GM23248 (cell line): ENCODE measurements around the gene TMIGD1. TPM values are rescaled to one million over a fixed set of nuclear protein-coding genes. Genes with fewer than 3 reads are reported as not detected.

Experiments
- DNase-seq: peaks from one replicate; pipeline ENCODE4 v3.0.0-alpha.2; 2015
- H2AFZ ChIP-seq: fragments of 200-600 bp; sonication (generic); 2 replicates; pipeline ENCODE4 v1.6.1; 2016; ENCODE audit warnings: antibody characterized with exemption
- H3F3A ChIP-seq: fragments of 200-600 bp; sonication (generic); 2 replicates; pipeline ENCODE4 v1.6.1; 2016; ENCODE audit warnings: mild to moderate bottlenecking, antibody characterized with exemption, mixed run types; ENCODE audit not compliant: insufficient read depth
- H3K27ac ChIP-seq: fragments of 200-600 bp; sonication (generic); 2 replicates; pipeline ENCODE4 v1.5.1; 2016; ENCODE audit warnings: mild to moderate bottlenecking
- H3K27me3 ChIP-seq: fragments of 200-600 bp; sonication (generic); replicated peaks from 2 replicates; pipeline ENCODE4 v1.6.1; 2016; ENCODE audit warnings: mild to moderate bottlenecking; ENCODE audit not compliant: insufficient read depth
- H3K36me3 ChIP-seq: fragments of 200-600 bp; sonication (generic); 2 replicates; pipeline ENCODE4 v1.6.1; 2016; ENCODE audit warnings: low read depth, mild to moderate bottlenecking
- H3K4me1 ChIP-seq: fragments of 200-600 bp; sonication (generic); 2 replicates; pipeline ENCODE4 v1.6.1; 2016; ENCODE audit warnings: mild to moderate bottlenecking; ENCODE audit not compliant: insufficient read depth
- H3K4me2 ChIP-seq: fragments of 200-600 bp; sonication (generic); one replicate; pipeline ENCODE4 v1.6.1; 2016; ENCODE audit warnings: mild to moderate bottlenecking; ENCODE audit not compliant: unreplicated experiment
- H3K4me3 ChIP-seq: fragments of 200-600 bp; sonication (generic); 2 replicates; pipeline ENCODE4 v1.5.1; 2016; ENCODE audit warnings: mild to moderate bottlenecking
- H3K79me2 ChIP-seq: fragments of 200-600 bp; sonication (generic); 2 replicates; pipeline ENCODE4 v1.6.1; 2016; ENCODE audit warnings: mild to moderate bottlenecking; ENCODE audit not compliant: insufficient read depth
- H3K9ac ChIP-seq: fragments of 200-600 bp; sonication (generic); 2 replicates; pipeline ENCODE4 v1.6.1; 2016; ENCODE audit warnings: mild to moderate bottlenecking
- H3K9me2 ChIP-seq: fragments of 200-600 bp; sonication (generic); 2 replicates; pipeline ENCODE4 v1.6.1; 2016; ENCODE audit warnings: mixed run types, mild to moderate bottlenecking, moderate library complexity; ENCODE audit not compliant: insufficient read depth
- H3K9me3 ChIP-seq: fragments of 200-600 bp; sonication (generic); one replicate; pipeline ENCODE4 v1.6.1; 2017; ENCODE audit warnings: low read depth
- H4K20me1 ChIP-seq: fragments of 200-600 bp; sonication (generic); 2 replicates; pipeline ENCODE4 v1.6.0; 2016; ENCODE audit not compliant: insufficient read depth
- EZH2 ChIP-seq: fragments of 200-600 bp; sonication (generic); IDR thresholded peaks from 2 replicates; pipeline ENCODE4 v1.6.1; 2018; ENCODE audit warnings: antibody characterized with exemption, mild to moderate bottlenecking; ENCODE audit not compliant: insufficient read depth, poor library complexity, severe bottlenecking
- EZH2phosphoT487 ChIP-seq: fragments of 200-600 bp; sonication (generic); IDR thresholded peaks from 2 replicates; pipeline ENCODE4 v1.6.1; 2018; ENCODE audit warnings: antibody characterized with exemption, moderate library complexity, mild to moderate bottlenecking, low read depth; ENCODE audit not compliant: insufficient read depth
- WGBS, 2 experiments: methylation state at CpG; one replicate each; pipeline ENCODE4 v1.1.6; 2015 to 2017; ENCODE audit warnings: low lambda C conversion rate in 2 of 2, low coverage in 1 of 2; ENCODE audit errors: missing lambda C conversion rate in 2 of 2; 5-methylcytosine and 5-hydroxymethylcytosine counted together
- in situ Hi-C: fragments of 300-500 bp; cut with MboI; formaldehyde crosslinking; loops from 2 replicates; pipeline ENCODE4 v1.15.0; 2020
- polyA plus RNA-seq: library from polyadenylated mRNA; unstranded; fragments of >200 nt; fragmentation: Nextera tagmentation; extraction: Ambion mirVana; gene quantifications from 2 replicates; pipeline ENCODE4 v1.2.1, GENCODE V29; 2016
- total RNA-seq: library from RNA; depleted of rRNA; stranded (reverse); fragments of >200 nt; shearing (Covaris generic); gene quantifications from 2 replicates; pipeline ENCODE4 v1.2.3, GENCODE V29; 2014

Gene TMIGD1
- total and polyA plus RNA-seq, 2 experiments from 2014 or later: not detected

- no peak for TF ChIP-seq EZH2phosphoT487
- TF ChIP-seq EZH2: no peak
- Histone ChIP-seq H3K79me2 (no peaks in the 10 kb centered on the region), H3F3A (peaks cover 15% of the 10 kb centered on the region), H3K9ac (no peak overlapping the region), H3K9me2 (no peaks in the 10 kb centered on the region), H2AFZ (no peak overlapping the region), H3K4me3 (no peak overlapping the region), H3K4me2 (no peak overlapping the region), H3K27ac (no peak overlapping the region), H4K20me1 (no peaks in the 10 kb centered on the region), H3K9me3 (no peaks in the 10 kb centered on the region), H3K4me1 (peaks cover 13% of the 10 kb centered on the region), H3K36me3 (no peaks in the 10 kb centered on the region), H3K27me3 (no peaks in the 10 kb centered on the region)
- no peak for DNase-seq
- 91 to 92% methylated on average over 4 of the region's 4 CpGs for WGBS, 2 experiments
- in situ Hi-C loops: no loop called here
These were observed 28.0 kb upstream of the TMIGD1 start for GRCh38 chr17:30361766-30362279.

- Histone ChIP-seq H3K4me3 (no peak overlapping the region), H3F3A (peaks cover 10% of the 10 kb centered on the region), H2AFZ (no peak overlapping the region), H3K9me3 (no peaks in the 10 kb centered on the region), H3K9me2 (no peaks in the 10 kb centered on the region), H3K4me1 (peaks cover 13% of the 10 kb centered on the region), H3K79me2 (no peaks in the 10 kb centered on the region), H3K27me3 (no peaks in the 10 kb centered on the region), H3K4me2 (no peak overlapping the region), H4K20me1 (no peaks in the 10 kb centered on the region), H3K27ac (no peak overlapping the region), H3K9ac (no peak overlapping the region), H3K36me3 (no peaks in the 10 kb centered on the region)
- 86 to 87% methylated on average over 8 of the region's 8 CpGs for WGBS, 2 experiments
- no peak for TF ChIP-seq EZH2
- no peak for TF ChIP-seq EZH2phosphoT487
- in situ Hi-C loops: no loop called here
- no peak for DNase-seq
These were observed 26.4 kb upstream of the TMIGD1 start for GRCh38 chr17:30360086-30360808.

GRCh38 chr17:30358055-30358760 lies 24.4 kb upstream of the TMIGD1 start:
- 75 to 78% methylated on average over 5 of the region's 5 CpGs for WGBS, 2 experiments
- no peak overlapping the region for H3K4me2 ChIP-seq
- no peaks in the 10 kb centered on the region for H3K27me3 ChIP-seq
- H2AFZ ChIP-seq: no peak overlapping the region
- no peaks in the 10 kb centered on the region for H3K9me2 ChIP-seq
- no peaks in the 10 kb centered on the region for H3K79me2 ChIP-seq
- peaks cover 3% of the 10 kb centered on the region for H3F3A ChIP-seq
- no peak overlapping the region for H3K9ac ChIP-seq
- H3K9me3 ChIP-seq: no peaks in the 10 kb centered on the region
- H3K4me3 ChIP-seq: no peak overlapping the region
- H4K20me1 ChIP-seq: no peaks in the 10 kb centered on the region
- peaks cover 3% of the 10 kb centered on the region; the same call in 1 of the 2 replicates for H3K4me1 ChIP-seq
- no peak for DNase-seq
- no peaks in the 10 kb centered on the region for H3K36me3 ChIP-seq
- no peak overlapping the region for H3K27ac ChIP-seq
- in situ Hi-C loops: no loop called here
- TF ChIP-seq EZH2phosphoT487 (no peak), EZH2 (no peak)

- Histone ChIP-seq H3K9me3 (no peaks in the 10 kb centered on the region), H3K27me3 (no peaks in the 10 kb centered on the region), H3K27ac (no peak overlapping the region), H2AFZ (no peak overlapping the region), H3K4me2 (no peak overlapping the region), H3K9me2 (no peaks in the 10 kb centered on the region), H3K36me3 (no peaks in the 10 kb centered on the region), H3F3A (no peaks in the 10 kb centered on the region), H3K9ac (no peak overlapping the region), H3K4me3 (no peak overlapping the region), H3K79me2 (no peaks in the 10 kb centered on the region), H4K20me1 (no peaks in the 10 kb centered on the region), H3K4me1 (no peaks in the 10 kb centered on the region)
- no peak for TF ChIP-seq EZH2
- TF ChIP-seq EZH2phosphoT487: no peak
- DNase-seq: no peak
- in situ Hi-C loops: no loop called here
These were observed 23.6 kb upstream of the TMIGD1 start for GRCh38 chr17:30357476-30357875.
